Epithelial cell of alveolus of lung (primary cell): ENCODE measurements around the gene MRPS7. TPM values are rescaled to one million over a fixed set of nuclear protein-coding genes. Genes with fewer than 3 reads are reported as not detected.

Experiments
- total RNA-seq: library from RNA; depleted of rRNA; stranded (reverse); fragments of >200 nt; gene quantifications from 2 replicates; pipeline ENCODE4 v1.2.1, GENCODE V29; 2015

The MRPS7 gene
- total RNA-seq: 43.4 and 53.0 TPM in 2 replicates

DNA sequence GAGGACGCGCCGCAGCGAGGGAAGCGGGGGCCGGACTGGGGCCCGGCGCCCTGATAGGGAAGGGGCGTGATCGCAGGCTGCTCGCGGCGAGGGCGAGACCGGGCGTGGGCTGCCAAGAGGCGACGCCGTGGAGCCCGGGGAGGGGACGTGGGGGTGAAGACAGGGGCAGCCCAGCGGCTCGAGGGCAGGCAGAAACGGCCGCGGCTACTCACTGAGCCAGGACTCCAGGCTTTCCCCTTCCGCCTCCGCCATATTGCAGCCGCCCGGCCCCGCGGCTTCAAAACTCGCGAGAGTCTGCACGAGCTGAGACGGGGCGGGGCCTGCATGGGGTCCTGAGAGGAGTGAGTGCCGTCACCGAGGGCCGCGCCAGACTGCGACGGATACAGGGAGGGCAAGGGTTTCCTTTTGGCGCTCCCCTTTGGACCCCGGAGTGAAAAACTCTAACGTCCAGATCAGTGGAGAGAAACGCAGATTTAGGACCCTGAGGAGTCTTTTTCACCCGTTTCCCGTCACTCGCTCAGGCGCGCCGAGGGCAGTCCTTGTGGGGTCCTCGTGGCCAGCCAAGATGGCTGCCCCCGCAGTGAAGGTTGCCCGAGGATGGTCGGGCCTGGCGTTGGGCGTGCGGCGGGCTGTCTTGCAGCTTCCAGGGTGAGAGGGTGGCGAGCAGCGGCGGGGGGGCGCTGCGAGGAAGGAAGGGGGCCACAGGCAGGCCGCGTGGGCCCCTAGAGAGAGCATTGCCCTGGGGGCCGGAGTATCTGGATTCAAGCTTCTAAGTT, at the start of gene MRPS7, which contains the start of gene GGA3:
TSS of gene MRPS7 (plus strand) at position 544 of the 776 bp plus-strand sequence. CDS start at position 566, 22 bp downstream.
TSS of gene GGA3 (minus strand) at position 271 of the 776 bp plus-strand sequence. CDS start at position 252, 19 bp downstream.

DNA sequence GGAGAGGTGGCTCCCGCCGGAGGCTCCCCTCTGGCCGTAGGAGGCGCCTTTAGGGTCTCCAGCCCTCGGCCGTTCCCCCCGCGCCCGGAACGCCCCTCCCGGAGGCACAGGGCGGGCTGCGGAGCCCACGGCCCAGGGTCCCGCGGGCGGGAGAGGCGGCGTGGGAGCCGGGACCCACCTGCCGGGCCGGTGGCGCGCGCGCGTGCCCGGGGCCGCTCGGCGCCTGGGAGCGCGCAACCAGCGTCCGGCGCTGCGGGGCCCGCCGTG, 9.2 kb downstream of the MRPS7 start, which contains the start of gene MIF4GD:
TSS of gene MIF4GD (minus strand) at position 266 of the 267 bp plus-strand sequence. CDS start 1,036 bp downstream, outside the sequence.

DNA sequence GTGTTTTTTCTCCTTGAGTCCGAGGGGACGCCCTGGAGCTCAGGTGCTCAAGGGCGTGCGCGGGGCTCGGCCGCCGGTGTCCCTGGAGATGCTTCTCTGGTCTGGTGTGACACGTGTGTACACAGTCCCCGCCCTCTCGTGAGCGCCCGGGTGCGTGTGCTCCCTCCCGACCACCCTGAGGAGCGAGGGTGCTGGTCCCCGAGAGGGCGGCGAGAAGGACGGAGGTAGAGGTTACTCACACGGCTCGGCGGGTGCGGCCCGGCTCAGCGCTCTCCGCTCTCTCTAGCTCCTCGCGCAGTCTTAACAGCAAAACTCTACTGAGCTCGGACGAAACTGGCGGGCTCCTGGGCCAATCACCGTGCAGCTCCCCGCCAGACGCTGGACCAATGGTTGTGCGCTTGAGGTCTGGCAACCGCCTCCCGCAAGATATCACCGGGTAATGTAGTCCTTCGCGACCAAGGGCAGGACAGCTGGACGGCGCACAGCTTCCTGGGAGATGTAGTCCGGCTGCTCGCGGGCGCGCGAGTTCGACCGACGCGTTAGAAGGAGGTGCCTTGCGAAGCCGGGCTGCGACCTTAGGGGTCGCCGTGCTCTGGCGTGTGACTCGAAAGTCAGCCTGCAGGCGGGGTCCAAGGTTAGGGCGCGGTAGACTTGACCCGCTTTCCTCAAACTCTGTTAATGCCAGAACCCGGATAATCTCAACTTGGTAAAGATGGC, 27.6 kb downstream of the MRPS7 start, which contains the start of gene SLC25A19:
TSS of gene SLC25A19 (minus strand) at position 319 of the 717 bp plus-strand sequence. CDS start 2,669 bp downstream, outside the sequence.

Other genes starting within 250 kb of the MRPS7 start
- gene MRPL58, start 249.2 kb upstream of the MRPS7 start, total RNA-seq: 55.7 and 64.6 TPM in 2 replicates
- 169 and 302 TPM in 2 replicates for gene ATP5PD, start 214.9 kb upstream of the MRPS7 start, total RNA-seq
- gene KCTD2, start 214.7 kb upstream of the MRPS7 start, total RNA-seq: 8.3 and 13.8 TPM in 2 replicates
- gene SLC16A5, start 173.9 kb upstream of the MRPS7 start, total RNA-seq: 12.7 and 19.1 TPM in 2 replicates
- 2.5 and 13.3 TPM in 2 replicates for gene ARMC7, start 151.9 kb upstream of the MRPS7 start, total RNA-seq
- 83.4 and 139 TPM in 2 replicates for gene NT5C, start 130.1 kb upstream of the MRPS7 start, total RNA-seq
- 105 and 339 TPM in 2 replicates for gene JPT1, start 107.4 kb upstream of the MRPS7 start, total RNA-seq
- gene SUMO2, start 78.9 kb upstream of the MRPS7 start, total RNA-seq: 108 and 122 TPM in 2 replicates
- gene NUP85, start 56.2 kb upstream of the MRPS7 start, total RNA-seq: 26.8 and 38.6 TPM in 2 replicates
- 13.3 and 15.5 TPM in 2 replicates for gene GGA3, start 273 bp upstream of the MRPS7 start, total RNA-seq
- gene MIF4GD, start 9.4 kb downstream of the MRPS7 start, total RNA-seq: 5.8 and 8.0 TPM in 2 replicates
- gene SLC25A19, start 27.6 kb downstream of the MRPS7 start, total RNA-seq: 3.0 and 10.2 TPM in 2 replicates
- gene GRB2, start 143.8 kb downstream of the MRPS7 start, total RNA-seq: 76.8 and 82.6 TPM in 2 replicates
- gene TMEM94, start 194.8 kb downstream of the MRPS7 start, total RNA-seq: 40.6 and 56.9 TPM in 2 replicates